Mucosa of descending colon (tissue), 3 donors: ENCODE data around the gene MAN1C1. TPM values are rescaled to one million over a fixed set of nuclear protein-coding genes. Genes with fewer than 3 reads are reported as not detected.

Source experiments
- ATAC-seq: fragments of 200-7000 bp; cut with Tn5 transposase; one replicate; pipeline ENCODE4 v1.9.1; 2020; ENCODE audit warnings: mild to moderate bottlenecking, moderate library complexity
- DNase-seq, 3 donors: peaks; one replicate each; pipeline ENCODE4 v3.0.0-alpha.2; 2020
- H3K36me3 ChIP-seq: fragments of 200-600 bp; one replicate; pipeline ENCODE4 v1.8.0; 2021; ENCODE audit warnings: low read depth, mild to moderate bottlenecking
- H3K4me1 ChIP-seq: fragments of 200-600 bp; one replicate; pipeline ENCODE4 v1.8.0; 2021; ENCODE audit warnings: low read depth, mild to moderate bottlenecking
- H3K4me3 ChIP-seq: fragments of 200-600 bp; one replicate; pipeline ENCODE4 v1.8.0; 2021; ENCODE audit warnings: mild to moderate bottlenecking
- H3K9me3 ChIP-seq: fragments of 200-600 bp; one replicate; pipeline ENCODE4 v1.8.0; 2021; ENCODE audit warnings: mild to moderate bottlenecking
- CTCF ChIP-seq: fragments of 200-600 bp; IDR thresholded peaks from one replicate; pipeline ENCODE4 v1.8.0; 2022; ENCODE audit warnings: antibody characterized with exemption, mild to moderate bottlenecking
- intact Hi-C, 2 donors: fragments of 100-400 bp; cut with DNase I in 1 of 2; cut with micrococcal nuclease in 1 of 2; formaldehyde crosslinking; loops; one replicate each; pipeline versions ENCODE4 v1.11.0 to v1.11.1; 2022; cut with DNase I, micrococcal nuclease
- total RNA-seq, 3 donors: library from RNA; stranded (reverse); fragmentation: NEBNext Ultra II Directional in 2 of 3; extraction: Animal tissue kit (Norgen Biotek cat#: 25700) in 2 of 3; gene quantifications; one replicate each; pipeline versions ENCODE4 v1.2.1 to v1.2.4, GENCODE V29; 2021 to 2023
- donor health status: DM: no; HTN: no; CAD: no; lungs with moderate emphysema.
- donor health status: DM: no; HTN: no; CAD: no.
- donor health status: DM: no; HTN: yes; CAD: no.

Gene MAN1C1
- total RNA-seq, 3 donors from 2014 or later: 2.5 to 22.0 (median 6.1) TPM

DNA sequence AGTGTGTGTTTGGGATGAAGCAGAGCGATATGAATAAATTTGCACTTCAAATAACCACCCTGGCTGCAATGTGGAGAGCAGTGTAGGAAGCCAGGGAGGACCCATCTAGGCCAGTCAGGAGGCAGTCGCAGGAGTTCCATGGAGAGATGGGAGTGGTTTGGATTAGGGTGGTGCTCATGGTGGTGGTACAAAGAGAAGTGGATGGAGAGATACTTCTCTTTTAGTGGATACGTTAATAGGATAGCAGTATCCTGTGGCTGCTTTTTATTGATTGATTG, 58.2 kb downstream of the MAN1C1 start:
- TF ChIP-seq CTCF: no peak
- intact Hi-C loops: no loop called here
- H3K4me1 ChIP-seq: peaks cover 7% of the 10 kb centered on the region
- no peaks in the 10 kb centered on the region for H3K9me3 ChIP-seq
- H3K4me3 ChIP-seq: no peak overlapping the region
- no peaks in the 10 kb centered on the region for H3K36me3 ChIP-seq
- no peak for ATAC-seq
- DNase-seq: no peak

DNA sequence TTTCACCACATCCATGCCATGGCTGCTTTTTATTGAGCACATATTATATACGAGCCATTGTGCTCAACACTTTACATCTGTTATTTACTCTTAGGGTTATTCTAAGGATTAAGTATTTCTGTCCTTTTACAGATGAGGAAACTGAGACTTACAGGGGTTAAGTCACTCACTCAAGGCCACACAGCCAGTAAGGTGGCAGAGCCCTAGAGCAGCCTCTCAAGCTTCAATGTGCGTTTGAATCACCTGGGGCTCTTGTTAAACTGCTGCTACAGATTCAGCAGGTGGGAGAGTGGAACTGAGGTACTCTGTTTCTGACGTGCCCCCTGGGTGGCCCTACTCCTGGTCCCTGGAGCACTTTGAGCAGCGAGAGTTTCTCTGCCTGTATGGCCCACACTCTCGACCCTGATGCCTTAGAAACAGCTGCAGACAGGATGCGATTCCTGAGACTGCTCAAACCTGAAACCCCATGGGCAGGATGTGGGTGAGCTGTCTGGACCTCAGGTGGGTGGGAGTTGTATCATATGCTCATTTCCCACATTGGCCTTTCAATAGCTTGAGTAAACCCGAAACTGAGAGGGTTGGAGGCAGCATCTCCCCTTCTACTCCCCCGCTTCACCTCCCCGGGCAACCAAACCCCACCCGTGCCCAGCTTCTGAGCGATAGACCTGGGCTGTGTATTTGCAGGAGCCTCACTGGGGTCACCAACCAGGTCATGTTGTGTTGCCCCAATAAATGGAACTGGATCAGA, 59.3 kb downstream of the MAN1C1 start:
- Histone ChIP-seq H3K4me3 (no peak overlapping the region), H3K9me3 (no peaks in the 10 kb centered on the region), H3K36me3 (no peaks in the 10 kb centered on the region), H3K4me1 (peaks cover 7% of the 10 kb centered on the region)
- DNase-seq (peak in 1 of 3 donors; percentile 58), ATAC-seq (peak; percentile 79)
- intact Hi-C loops: no loop called here
- no peak for TF ChIP-seq CTCF

GRCh38 chr1:25676488-25676887, 59.9 kb downstream of the MAN1C1 start:
- H3K36me3 ChIP-seq: no peaks in the 10 kb centered on the region
- no peaks in the 10 kb centered on the region for H3K9me3 ChIP-seq
- intact Hi-C loops: no loop called here
- ATAC-seq (peak; percentile 53), DNase-seq (peak in 1 of 3 donors; percentile 45)
- H3K4me3 ChIP-seq: no peak overlapping the region
- peaks cover 7% of the 10 kb centered on the region for H3K4me1 ChIP-seq
- no peak for TF ChIP-seq CTCF

- no peak overlapping the region for H3K4me3 ChIP-seq
- peaks cover 7% of the 10 kb centered on the region for H3K4me1 ChIP-seq
- ATAC-seq (no peak), DNase-seq (no peak)
- no peak for TF ChIP-seq CTCF
- H3K9me3 ChIP-seq: no peaks in the 10 kb centered on the region
- intact Hi-C loops: no loop called here
- no peaks in the 10 kb centered on the region for H3K36me3 ChIP-seq
Measured at GRCh38 chr1:25677193-25677773, 60.7 kb downstream of the MAN1C1 start.

- no peak overlapping the region for H3K4me3 ChIP-seq
- no peak for ATAC-seq
- H3K4me1 ChIP-seq: peaks cover 7% of the 10 kb centered on the region
- H3K36me3 ChIP-seq: no peaks in the 10 kb centered on the region
- no peaks in the 10 kb centered on the region for H3K9me3 ChIP-seq
- no peak for DNase-seq
- intact Hi-C loops: no loop called here
- no peak for TF ChIP-seq CTCF
Measured at GRCh38 chr1:25679171-25679570, 62.6 kb downstream of the MAN1C1 start.
